NT2/D1 (cell line): ENCODE results near the gene YRDC.
"Not testable (repeated sequence)": the region's sequence is repeated elsewhere in the genome, so short reads cannot be mapped to it uniquely, and the experiment has no call there.

Experiments used
- SUZ12 ChIP-seq: IDR thresholded peaks from 2 replicates; pipeline ENCODE4 v1.6.1; 2011; ENCODE audit not compliant: insufficient read length, insufficient read depth; ENCODE audit errors: extremely low read depth
- YY1 ChIP-seq: IDR thresholded peaks from 2 replicates; pipeline ENCODE4 v1.6.1; 2011; ENCODE audit not compliant: insufficient read length, insufficient read depth
- ZNF274 ChIP-seq: IDR thresholded peaks from 2 replicates; pipeline ENCODE4 v1.6.1; 2011; ENCODE audit warnings: mild to moderate bottlenecking, low read depth, low read length

DNA sequence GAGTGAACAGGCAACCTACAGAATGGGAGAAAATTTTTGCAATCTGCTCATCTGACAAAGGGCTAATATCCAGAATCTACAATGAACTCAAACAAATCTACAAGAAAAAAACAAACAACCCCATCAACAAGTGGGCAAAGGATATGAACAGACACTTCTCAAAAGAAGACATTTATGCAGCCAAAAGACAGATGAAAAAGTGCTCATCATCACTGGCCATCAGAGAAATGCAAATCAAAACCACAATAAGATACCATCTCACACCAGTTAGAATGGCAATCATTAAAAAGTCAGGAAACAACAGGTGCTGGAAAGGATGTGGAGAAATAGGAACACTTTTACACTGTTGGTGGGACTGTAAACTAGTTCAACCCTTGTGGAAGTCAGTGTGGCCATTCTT lies 36.6 kb downstream of the YRDC start:
- TF ChIP-seq ZNF274, YY1, SUZ12: not testable (repeated sequence)
